Esophagus (tissue), 2 donors: ENCODE results near the gene ARMC9. TPM values are rescaled to one million over a fixed set of nuclear protein-coding genes. Genes with fewer than 3 reads are reported as not detected.

ENCODE experiments used
- H3K27ac ChIP-seq, 2 donors: one replicate each; pipeline ENCODE4 v1.5.1; 2013; ENCODE audit warnings: low read depth in 2 of 2, mild to moderate bottlenecking in 2 of 2, inconsistent platforms in 1 of 2, low read length in 1 of 2, moderate library complexity in 1 of 2
- H3K27me3 ChIP-seq, 2 donors: one replicate each; pipeline ENCODE4 v1.6.1; 2013; ENCODE audit warnings: low read length in 2 of 2, control low read depth in 1 of 2, mild to moderate bottlenecking in 1 of 2; ENCODE audit not compliant: insufficient read depth in 2 of 2, control insufficient read depth in 1 of 2
- H3K36me3 ChIP-seq, 2 donors: one replicate each; pipeline ENCODE4 v1.6.1; 2013; ENCODE audit warnings: low read length in 1 of 2; ENCODE audit not compliant: control insufficient read depth in 2 of 2, insufficient read depth in 2 of 2
- H3K4me1 ChIP-seq, 2 donors: one replicate each; pipeline ENCODE4 v1.6.1; 2013; ENCODE audit warnings: low read length in 1 of 2; ENCODE audit not compliant: control insufficient read depth in 2 of 2, insufficient read depth in 2 of 2
- H3K4me3 ChIP-seq, 2 donors: one replicate each; pipeline ENCODE4 v1.5.1; 2013; ENCODE audit warnings: low read length in 2 of 2, mild to moderate bottlenecking in 2 of 2, low read depth in 1 of 2, moderate library complexity in 1 of 2
- H3K9me3 ChIP-seq, 2 donors: one replicate each; pipeline ENCODE4 v1.6.1; 2013; ENCODE audit warnings: mild to moderate bottlenecking in 2 of 2, low read depth in 1 of 2, low read length in 1 of 2, moderate library complexity in 1 of 2; ENCODE audit not compliant: control insufficient read depth in 2 of 2, insufficient read depth in 1 of 2
- WGBS, 2 donors: extraction: QIAGEN DNeasy Blood & Tissue Kit; methylation state at CpG; one replicate each; pipeline ENCODE4 v1.1.7; 2013; 5-methylcytosine and 5-hydroxymethylcytosine counted together
- polyA plus RNA-seq, 2 donors: library from polyadenylated mRNA; stranded (reverse); fragments of 200-250 nt; gene quantifications; one replicate each; pipeline ENCODE4 v1.2.3, GENCODE V29; 2013
- donor health status: healthy with polysubstance abuse.
- donor health status: Bipolar disorder and iron deficiency.

Gene ARMC9
- polyA plus RNA-seq, 2 donors, result 2.9 to 3.6 TPM

DNA sequence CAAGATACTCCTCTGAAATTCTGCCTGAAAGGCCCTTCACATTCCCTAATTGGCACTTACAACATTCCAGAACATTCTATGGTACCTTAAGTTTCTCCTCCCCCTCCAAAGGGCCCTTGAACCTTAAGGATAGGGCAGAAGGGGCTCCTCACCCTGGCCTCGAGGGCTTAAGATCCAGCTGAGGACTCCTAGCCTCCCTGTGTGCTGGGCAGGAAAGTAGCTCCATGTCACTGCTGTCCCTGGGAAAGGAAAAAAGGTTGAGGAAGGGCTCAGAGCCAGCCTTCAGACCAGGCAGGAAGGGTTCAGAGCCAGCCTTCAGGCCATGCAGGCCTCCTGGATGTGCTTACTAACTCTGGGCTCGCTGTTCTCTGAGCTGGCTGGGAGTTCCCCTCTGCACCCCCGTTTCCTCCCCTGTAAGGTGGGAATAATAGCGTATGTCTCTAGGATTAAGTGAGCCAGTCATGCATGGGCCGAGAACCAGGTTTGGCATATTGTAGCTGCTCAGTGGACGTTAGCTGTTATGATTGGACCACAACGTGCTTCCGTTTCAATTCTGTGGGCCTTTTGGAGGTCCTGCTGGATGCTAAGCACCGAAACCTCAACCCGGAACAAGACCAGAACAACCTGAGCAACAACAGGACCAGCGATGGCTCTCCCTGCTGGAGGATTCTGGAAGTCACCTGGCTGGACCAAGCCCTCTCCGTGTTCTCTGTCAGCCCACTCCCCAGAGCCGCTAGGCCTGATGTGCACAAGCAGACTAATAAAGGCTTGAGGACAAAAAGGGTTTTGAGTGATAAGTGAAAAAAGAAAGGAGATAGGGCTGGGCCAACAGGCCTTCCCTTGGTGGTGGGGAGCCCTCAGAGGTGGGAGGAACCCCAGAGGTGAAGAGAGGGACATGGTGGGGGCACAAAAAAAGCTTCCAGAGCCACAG lies 196.0 kb downstream of the ARMC9 start:
- Histone ChIP-seq H3K27me3 (peaks cover 0 to 6% of the 10 kb centered on the region in 2 donors), H3K9me3 (no peaks in the 10 kb centered on the region), H3K36me3 (no peaks in the 10 kb centered on the region), H3K27ac (no peak overlapping the region), H3K4me3 (no peak overlapping the region), H3K4me1 (peaks cover 0 to 6% of the 10 kb centered on the region in 2 donors)
- WGBS, 2 donors, result 63 to 67% methylated on average over 13 of the region's 13 CpGs

GRCh38 chr2:231395188-231396057 lies 197.0 kb downstream of the ARMC9 start, which contains the start of gene B3GNT7:
TSS of gene B3GNT7 (plus strand) at chr2:231395710. CDS start at chr2:231395804, 94 bp downstream.
- peak within 1 kb of the TSS; percentile 8 to 54 for H3K4me3 ChIP-seq
- H3K36me3 ChIP-seq, result no peaks in the 10 kb centered on the region
- peaks cover 0 to 6% of the 10 kb centered on the region in 2 donors for H3K27me3 ChIP-seq
- no peak within 1 kb of the TSS for H3K27ac ChIP-seq
- WGBS, 2 donors, result 4 to 6% methylated on average over 42 to 95 of the region's 95 CpGs
- no peaks in the 10 kb centered on the region for H3K9me3 ChIP-seq
- peaks cover 0 to 6% of the 10 kb centered on the region in 2 donors for H3K4me1 ChIP-seq

DNA sequence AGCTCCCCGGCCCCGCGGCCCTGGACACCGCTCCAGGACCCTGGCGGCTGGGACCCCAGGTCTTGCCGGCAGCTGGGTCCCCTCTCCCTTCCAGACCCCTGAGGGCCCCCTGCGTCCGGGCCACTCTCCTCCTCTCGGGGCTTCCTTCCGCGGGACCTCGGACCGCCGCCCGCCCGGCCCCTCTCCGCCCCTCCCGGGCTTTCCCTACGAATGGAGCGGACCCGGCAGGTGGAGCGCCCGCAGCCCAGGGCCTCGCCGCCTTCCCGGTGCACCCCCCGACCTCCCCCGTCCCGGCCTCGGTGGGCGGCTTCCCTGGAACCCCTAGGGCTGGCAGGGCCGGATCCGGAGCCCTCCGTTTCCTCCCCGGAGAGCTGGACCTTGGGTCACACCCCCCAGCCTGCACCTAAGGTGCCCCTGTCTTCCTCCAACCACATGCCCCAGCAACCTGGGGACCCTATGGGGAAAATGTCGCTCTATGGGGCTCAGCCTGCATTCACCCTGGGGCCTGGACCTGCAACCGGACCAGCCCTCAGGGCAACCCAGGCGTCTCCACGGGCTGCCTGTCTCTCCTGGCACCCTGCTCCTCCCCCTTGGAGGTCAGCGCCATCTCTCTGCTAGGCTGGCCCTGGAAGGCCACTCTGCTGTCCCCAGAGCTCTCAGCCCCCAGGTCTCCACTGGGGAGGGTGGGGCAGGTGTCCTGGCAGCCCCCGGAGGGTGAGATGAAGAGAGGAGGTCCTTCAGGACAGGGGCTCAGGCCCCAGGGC lies 197.8 kb downstream of the ARMC9 start:
- H3K27ac ChIP-seq, result no peak overlapping the region
- no peaks in the 10 kb centered on the region for H3K36me3 ChIP-seq
- H3K9me3 ChIP-seq, result no peaks in the 10 kb centered on the region
- 12 to 13% methylated on average over 35 to 41 of the region's 41 CpGs for WGBS, 2 donors
- peaks cover 0 to 6% of the 10 kb centered on the region in 2 donors for H3K4me1 ChIP-seq
- peak overlapping the region; percentile 8 to 54 for H3K4me3 ChIP-seq
- H3K27me3 ChIP-seq, result peaks cover 0 to 6% of the 10 kb centered on the region in 2 donors

- H3K4me1 ChIP-seq, result peaks cover 0 to 6% of the 10 kb centered on the region in 2 donors
- H3K27ac ChIP-seq, result no peak overlapping the region
- H3K4me3 ChIP-seq, result no peak overlapping the region
- 87 to 90% methylated on average over 21 to 22 of the region's 22 CpGs for WGBS, 2 donors
- H3K36me3 ChIP-seq, result no peaks in the 10 kb centered on the region
- H3K27me3 ChIP-seq, result peaks cover 0 to 6% of the 10 kb centered on the region in 2 donors
- no peaks in the 10 kb centered on the region for H3K9me3 ChIP-seq
Measured at GRCh38 chr2:231397011-231397927, 198.8 kb downstream of the ARMC9 start.

DNA sequence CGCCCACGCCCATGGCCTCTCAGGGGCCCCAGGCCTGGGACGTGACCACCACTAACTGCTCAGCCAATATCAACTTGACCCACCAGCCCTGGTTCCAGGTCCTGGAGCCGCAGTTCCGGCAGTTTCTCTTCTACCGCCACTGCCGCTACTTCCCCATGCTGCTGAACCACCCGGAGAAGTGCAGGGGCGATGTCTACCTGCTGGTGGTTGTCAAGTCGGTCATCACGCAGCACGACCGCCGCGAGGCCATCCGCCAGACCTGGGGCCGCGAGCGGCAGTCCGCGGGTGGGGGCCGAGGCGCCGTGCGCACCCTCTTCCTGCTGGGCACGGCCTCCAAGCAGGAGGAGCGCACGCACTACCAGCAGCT lies 199.5 kb downstream of the ARMC9 start:
- WGBS, 2 donors, result 97 to 98% methylated on average over 28 of the region's 28 CpGs
- Histone ChIP-seq H3K4me1 (peaks cover 0 to 6% of the 10 kb centered on the region in 2 donors), H3K36me3 (no peaks in the 10 kb centered on the region), H3K27ac (no peak overlapping the region), H3K4me3 (no peak overlapping the region), H3K9me3 (no peaks in the 10 kb centered on the region), H3K27me3 (peaks cover 0 to 6% of the 10 kb centered on the region in 2 donors)

GRCh38 chr2:231398585-231398984 lies 200.2 kb downstream of the ARMC9 start:
- Histone ChIP-seq H3K9me3 (no peaks in the 10 kb centered on the region), H3K27ac (no peak overlapping the region), H3K4me1 (peaks cover 0 to 6% of the 10 kb centered on the region in 2 donors), H3K27me3 (peaks cover 0 to 6% of the 10 kb centered on the region in 2 donors), H3K36me3 (no peaks in the 10 kb centered on the region), H3K4me3 (no peak overlapping the region)
- WGBS, 2 donors, result 94% methylated on average over 27 of the region's 27 CpGs

DNA sequence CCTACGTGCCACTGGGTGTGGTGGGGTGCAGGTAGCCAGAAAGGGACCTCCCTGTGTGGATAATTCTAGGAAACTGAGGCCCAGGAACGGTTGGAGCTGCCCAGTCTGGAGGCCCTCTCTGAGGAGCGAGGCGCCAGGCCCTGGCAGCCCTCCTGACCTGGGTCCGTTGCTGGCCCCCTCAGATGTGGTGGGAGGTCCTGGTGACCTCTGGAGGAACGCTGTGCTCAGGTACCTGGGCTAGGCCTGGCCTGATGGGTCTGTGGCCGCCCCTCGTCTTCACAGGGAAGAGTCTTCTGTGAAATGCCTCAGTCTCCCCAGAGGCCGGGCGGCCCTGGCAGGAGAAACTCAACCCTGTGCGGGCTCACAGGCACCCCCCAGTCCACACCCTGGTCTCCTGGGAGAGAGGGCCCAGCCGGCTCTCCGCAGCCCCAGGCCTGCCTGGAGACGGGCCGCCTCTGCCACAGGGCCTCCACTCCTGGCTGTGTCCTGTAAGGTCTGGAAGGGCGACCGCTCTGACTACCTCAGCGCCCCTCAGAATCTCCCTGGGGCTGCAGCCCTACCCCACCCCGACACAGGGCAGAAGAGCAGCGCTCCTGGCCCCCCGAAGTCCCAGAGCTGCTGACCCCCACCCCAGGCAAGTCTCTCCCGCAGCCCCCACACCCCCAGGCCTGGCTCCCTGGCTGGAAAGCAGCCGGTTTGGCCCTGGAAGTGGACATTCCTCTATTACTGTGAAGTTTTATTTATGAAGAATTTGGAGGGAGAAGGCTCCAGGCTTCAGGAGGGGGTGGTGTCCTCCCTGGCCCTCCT lies 200.8 kb downstream of the ARMC9 start:
- Histone ChIP-seq H3K36me3 (no peaks in the 10 kb centered on the region), H3K27me3 (peaks cover 0 to 6% of the 10 kb centered on the region in 2 donors), H3K4me3 (no peak overlapping the region), H3K4me1 (peaks cover 0 to 6% of the 10 kb centered on the region in 2 donors), H3K9me3 (no peaks in the 10 kb centered on the region), H3K27ac (no peak overlapping the region)
- WGBS, 2 donors, result 84 to 91% methylated on average over 21 to 23 of the region's 23 CpGs
